Aorta (tissue), 5 donors: Measurements from ENCODE around the gene NAV1. TPM values are rescaled to one million over a fixed set of nuclear protein-coding genes. Genes with fewer than 3 reads are reported as not detected.

Experiments
- ATAC-seq: fragments of 200-7000 bp; cut with Tn5 transposase; one replicate; pipeline ENCODE4 v1.9.1; 2022; ENCODE audit warnings: moderate library complexity; ENCODE audit not compliant: low FRiP score
- DNase-seq, 2 donors: peaks; one replicate each; pipeline ENCODE4 v3.0.0-alpha.2; 2020
- H3K27ac ChIP-seq, 2 donors: one replicate each; pipeline ENCODE4 v1.5.1; 2013; ENCODE audit warnings: low read length in 2 of 2, mild to moderate bottlenecking in 2 of 2, moderate library complexity in 2 of 2, control low read depth in 1 of 2, inconsistent platforms in 1 of 2, low read depth in 1 of 2
- H3K27me3 ChIP-seq, 2 donors: one replicate each; pipeline ENCODE4 v1.6.1; 2013; ENCODE audit warnings: control low read depth in 1 of 2, low read length in 1 of 2, mild to moderate bottlenecking in 1 of 2, moderate library complexity in 1 of 2; ENCODE audit not compliant: insufficient read depth in 2 of 2, control insufficient read depth in 1 of 2
- H3K36me3 ChIP-seq, 2 donors: one replicate each; pipeline ENCODE4 v1.6.1; 2013; ENCODE audit warnings: control low read depth in 1 of 2, low read length in 1 of 2, mild to moderate bottlenecking in 1 of 2; ENCODE audit not compliant: insufficient read depth in 2 of 2, control insufficient read depth in 1 of 2
- H3K4me1 ChIP-seq, 2 donors: one replicate each; pipeline ENCODE4 v1.6.1; 2013; ENCODE audit warnings: low read length in 2 of 2, control low read depth in 1 of 2, mild to moderate bottlenecking in 1 of 2, moderate library complexity in 1 of 2; ENCODE audit not compliant: insufficient read depth in 2 of 2, control insufficient read depth in 1 of 2
- H3K4me3 ChIP-seq, 2 donors: one replicate each; pipeline ENCODE4 v1.5.1; 2013; ENCODE audit warnings: low read length in 2 of 2, control low read depth in 1 of 2, mild to moderate bottlenecking in 1 of 2
- H3K9me3 ChIP-seq: one replicate; pipeline ENCODE4 v1.6.1; 2013; ENCODE audit warnings: mild to moderate bottlenecking, low read length; ENCODE audit not compliant: control insufficient read depth
- WGBS, 2 donors: extraction: QIAGEN DNeasy Blood & Tissue Kit; methylation state at CpG; one replicate each; pipeline ENCODE4 v1.1.7; 2013; 5-methylcytosine and 5-hydroxymethylcytosine counted together
- intact Hi-C, 2 donors: fragments of 100-400 bp; cut with DNase I; formaldehyde crosslinking; loops; one replicate each; pipeline versions ENCODE4 v1.14.2 to v1.15.0; 2022
- polyA plus RNA-seq, 2 donors: library from polyadenylated mRNA; stranded (reverse); fragments of 200-250 nt; gene quantifications; one replicate each; pipeline ENCODE4 v1.2.3, GENCODE V29; 2013
- total RNA-seq, 2 donors: library from RNA; stranded (reverse); fragmentation: NEBNext Ultra II Directional; extraction: Animal tissue kit (Norgen Biotek cat#: 25700); gene quantifications; one replicate each; pipeline ENCODE4 v1.2.1, GENCODE V29; 2021
- donor health status: healthy with polysubstance abuse.
- donor health status: Bipolar disorder and iron deficiency.
- donor health status: DM: no; HTN: no; CAD: no.
- donor health status: DM: no; HTN: no; CAD: no.
- donor health status: DM: yes; HTN: yes; CAD: no.

Gene NAV1
- total and polyA plus RNA-seq, 4 donors, result 8.3 to 236 (median 100) TPM

DNA sequence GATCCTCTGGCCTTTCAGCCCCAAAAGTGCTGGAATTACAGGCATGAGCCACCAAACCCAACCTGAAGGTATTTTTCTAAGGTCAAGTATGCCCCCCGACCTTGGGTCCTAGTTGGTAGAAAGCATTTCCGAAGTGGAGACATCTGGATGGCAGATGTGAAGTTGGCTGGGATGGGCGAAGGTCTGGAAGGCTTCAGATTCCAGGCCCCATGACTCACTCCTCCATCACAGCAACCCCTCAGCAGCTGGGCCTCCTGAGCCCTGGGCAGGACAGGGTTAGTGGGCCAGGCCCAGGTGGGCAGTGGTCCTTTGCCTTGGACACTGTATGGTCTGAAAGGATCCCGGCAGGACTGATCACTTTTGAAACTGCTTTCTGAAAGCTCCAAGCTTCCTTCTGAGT, 23.3 kb downstream of the NAV1 start:
- DNase-seq (no peak), ATAC-seq (no peak)
- Histone ChIP-seq H3K4me3 (no peak overlapping the region), H3K27me3 (no peaks in the 10 kb centered on the region), H3K4me1 (no peaks in the 10 kb centered on the region), H3K36me3 (no peaks in the 10 kb centered on the region), H3K27ac (peak overlapping the region in 1 of 2 donors; percentile 75), H3K9me3 (no peaks in the 10 kb centered on the region)
- 19 to 27% methylated on average over 4 of the region's 4 CpGs for WGBS, 2 donors
- intact Hi-C loops, result loop anchor here in 1 of 2 donors (5.0 kb wide), 1 partner anchor 230 kb away; no protein-coding TSS in a partner anchor

DNA sequence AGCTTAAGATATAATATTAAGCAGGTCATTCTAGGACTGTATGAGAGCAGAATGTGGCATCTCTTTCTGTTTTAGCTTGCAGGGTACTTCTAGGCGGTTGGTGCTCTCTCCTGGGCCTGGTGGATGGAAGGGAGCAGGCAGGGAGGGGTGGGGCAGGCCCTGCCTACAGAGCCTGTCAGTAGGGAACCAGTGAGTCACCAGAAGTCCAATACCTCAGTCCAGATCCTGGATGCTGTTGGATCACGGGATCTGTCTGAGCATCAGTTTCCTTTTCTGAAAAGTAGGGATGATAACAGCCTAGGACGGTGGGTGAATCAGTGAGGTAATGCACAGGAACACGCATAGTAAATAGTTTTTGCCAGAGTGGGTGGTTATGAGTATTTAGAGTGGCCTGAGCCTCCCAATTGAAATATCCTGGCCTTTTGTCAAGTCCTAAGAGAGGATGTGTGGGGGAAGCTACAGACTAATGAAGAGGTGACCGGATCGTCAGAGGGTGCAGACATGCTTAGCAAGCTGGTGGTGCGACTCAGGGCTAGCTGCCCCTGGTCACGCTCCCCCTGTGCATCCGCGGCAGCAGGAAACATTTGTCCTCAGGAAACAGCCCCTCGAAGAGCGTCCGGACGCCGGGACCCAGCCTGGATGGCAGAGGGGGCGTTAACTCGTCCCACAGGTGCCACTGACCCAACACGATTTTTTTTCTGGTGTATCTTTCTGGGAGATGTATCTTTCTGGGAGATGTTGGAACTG, 23.9 kb downstream of the NAV1 start:
- Histone ChIP-seq H3K4me1 (no peaks in the 10 kb centered on the region), H3K9me3 (no peaks in the 10 kb centered on the region), H3K4me3 (no peak overlapping the region), H3K36me3 (no peaks in the 10 kb centered on the region), H3K27me3 (no peaks in the 10 kb centered on the region), H3K27ac (peak overlapping the region in 1 of 2 donors; percentile 75)
- intact Hi-C loops, result loop anchor here in 1 of 2 donors (5.0 kb wide), 1 partner anchor 229 kb away; no protein-coding TSS in a partner anchor
- peak in 1 of 2 donors; percentile 64 for DNase-seq
- ATAC-seq, result peak; percentile 45
- 70 to 78% methylated on average over 18 of the region's 18 CpGs for WGBS, 2 donors

DNA sequence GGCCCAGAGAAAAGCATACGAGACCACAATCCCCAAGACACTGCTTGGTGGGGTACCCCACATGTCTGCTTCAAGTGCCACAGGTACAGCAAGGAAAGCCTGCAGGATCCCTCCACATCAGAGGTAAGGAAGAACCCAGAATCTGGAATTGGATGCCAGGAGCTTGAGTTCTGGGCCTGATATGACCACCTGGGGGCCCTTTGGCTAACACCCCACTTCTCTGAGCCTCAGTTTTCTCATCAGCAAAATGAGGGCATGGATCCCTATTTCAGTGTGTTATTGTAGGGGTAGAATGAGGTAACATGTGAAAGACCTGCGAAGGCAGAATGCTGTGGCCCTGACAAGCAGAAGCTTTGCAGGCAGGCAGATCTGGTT, 24.5 kb downstream of the NAV1 start:
- 74 to 83% methylated on average over 2 of the region's 2 CpGs for WGBS, 2 donors
- intact Hi-C loops, result loop anchor here in 1 of 2 donors (5.0 kb wide), 1 partner anchor 229 kb away; no protein-coding TSS in a partner anchor
- no peak for DNase-seq
- Histone ChIP-seq H3K4me1 (no peaks in the 10 kb centered on the region), H3K36me3 (no peaks in the 10 kb centered on the region), H3K27me3 (no peaks in the 10 kb centered on the region), H3K4me3 (no peak overlapping the region), H3K27ac (peak overlapping the region in 1 of 2 donors; percentile 8), H3K9me3 (no peaks in the 10 kb centered on the region)
- ATAC-seq, result no peak

DNA sequence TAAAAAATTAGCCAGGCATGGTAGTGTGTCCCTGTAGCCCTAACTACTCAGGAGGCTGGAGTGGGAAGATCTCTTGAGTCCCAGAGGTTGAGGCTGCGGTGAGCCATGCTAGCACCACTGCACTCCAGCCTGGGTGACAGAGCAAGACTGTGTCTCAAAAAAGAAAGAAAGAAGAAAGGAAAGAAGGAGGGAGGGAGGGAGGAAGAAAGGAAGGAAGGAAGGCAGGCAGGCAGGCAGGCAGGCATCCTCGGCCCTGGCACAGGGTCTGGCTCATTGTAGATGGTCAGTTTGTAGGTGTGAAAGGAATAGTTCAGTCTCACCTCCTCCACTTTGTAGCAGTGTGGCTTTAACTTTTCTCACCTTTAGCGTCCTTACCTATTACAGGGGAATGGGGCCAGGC, 25.0 kb downstream of the NAV1 start:
- ATAC-seq (no peak), DNase-seq (no peak)
- Histone ChIP-seq H3K27ac (no peak overlapping the region), H3K36me3 (no peaks in the 10 kb centered on the region), H3K9me3 (no peaks in the 10 kb centered on the region), H3K27me3 (no peaks in the 10 kb centered on the region), H3K4me3 (no peak overlapping the region), H3K4me1 (no peaks in the 10 kb centered on the region)
- 95 to 96% methylated on average over 3 of the region's 3 CpGs for WGBS, 2 donors
- intact Hi-C loops, result loop anchor here (2.0 to 5.0 kb wide), 2 partner anchors 133 to 228 kb away; no protein-coding TSS in a partner anchor

DNA sequence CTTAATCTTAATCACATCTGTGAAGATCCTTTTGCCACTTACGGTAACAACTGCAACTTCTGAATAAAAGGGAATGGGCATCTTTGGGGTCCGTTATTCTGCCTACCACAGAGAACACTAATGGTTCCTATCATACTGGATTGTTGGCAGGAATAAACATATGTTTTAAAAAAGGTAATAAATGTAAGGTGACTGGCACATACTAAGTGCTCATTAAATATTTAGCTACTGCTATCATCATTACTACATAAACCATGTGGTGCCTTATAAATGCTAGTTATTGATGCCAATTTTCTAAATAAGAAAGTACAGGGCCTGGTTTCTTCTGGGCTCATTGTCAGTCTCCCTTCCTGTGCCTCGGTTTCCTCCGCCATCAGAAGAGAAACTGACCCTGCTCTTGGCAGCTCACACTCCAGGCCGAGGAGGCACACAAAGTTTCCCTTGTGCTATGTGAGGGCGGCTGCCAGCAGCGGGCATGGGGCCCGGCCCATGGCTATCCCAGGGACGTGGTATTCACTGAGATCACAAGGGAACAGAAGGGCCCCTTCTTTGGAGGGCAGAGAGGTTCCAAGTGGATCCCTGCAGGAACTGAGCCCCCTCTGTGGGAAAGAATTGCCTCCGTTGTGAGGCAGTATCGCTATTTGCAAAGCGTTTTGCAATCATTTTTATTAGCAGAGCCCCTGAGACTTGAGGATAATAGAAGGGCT, 26.2 kb downstream of the NAV1 start:
- H3K27me3 ChIP-seq, result no peaks in the 10 kb centered on the region
- H3K9me3 ChIP-seq, result no peaks in the 10 kb centered on the region
- H3K4me3 ChIP-seq, result no peak overlapping the region
- intact Hi-C loops, result loop anchor here in 1 of 2 donors (2.0 kb wide), 1 partner anchor 132 kb away; no protein-coding TSS in a partner anchor
- DNase-seq (peak; percentile 76 to 87), ATAC-seq (peak; percentile 62)
- no peaks in the 10 kb centered on the region for H3K36me3 ChIP-seq
- H3K4me1 ChIP-seq, result no peaks in the 10 kb centered on the region
- WGBS, 2 donors, result 19 to 28% methylated on average over 12 of the region's 12 CpGs
- H3K27ac ChIP-seq, result peak overlapping the region; percentile 6 to 31

DNA sequence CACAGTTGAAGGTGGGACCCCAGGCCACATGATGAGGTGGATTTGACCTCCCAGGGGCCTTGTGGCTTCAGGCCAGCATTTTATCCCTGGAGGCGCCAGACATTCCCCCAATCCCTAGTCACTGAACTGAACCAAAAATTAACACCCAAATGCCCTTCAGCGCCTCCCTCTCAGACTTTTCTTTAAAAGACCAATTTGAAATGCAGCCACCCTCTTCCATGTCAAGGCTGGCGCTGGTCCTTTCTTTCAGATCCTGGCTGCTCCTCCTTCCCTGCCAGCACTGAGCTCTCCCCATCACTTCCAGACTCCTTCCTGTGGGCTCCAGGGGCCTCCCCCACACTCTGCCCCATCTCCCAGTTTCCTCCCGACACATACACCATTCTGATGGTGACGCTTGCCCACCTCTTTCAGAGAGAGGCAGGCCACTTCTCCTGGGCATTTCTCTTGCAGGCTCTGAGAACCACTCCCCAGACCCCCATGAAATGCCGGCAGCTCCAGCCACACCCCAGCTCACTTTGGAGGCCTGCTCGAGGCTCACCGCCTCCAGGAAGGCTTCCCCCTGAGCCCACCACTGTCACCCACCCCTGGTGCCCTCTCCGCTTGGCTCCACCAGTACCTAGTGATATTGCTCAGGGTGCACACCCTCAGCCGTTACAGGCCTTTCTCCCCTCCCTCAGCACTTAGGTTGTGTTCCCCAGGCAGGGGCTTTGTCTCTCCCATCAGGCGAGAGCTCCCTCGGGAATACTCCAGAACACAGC, 27.0 kb downstream of the NAV1 start:
- WGBS, 2 donors, result 65 to 72% methylated on average over 12 of the region's 12 CpGs
- intact Hi-C loops, result loop anchor here in 1 of 2 donors (2.0 kb wide), 1 partner anchor 131 kb away; no protein-coding TSS in a partner anchor
- Histone ChIP-seq H3K4me1 (no peaks in the 10 kb centered on the region), H3K36me3 (no peaks in the 10 kb centered on the region), H3K27me3 (no peaks in the 10 kb centered on the region), H3K4me3 (no peak overlapping the region), H3K9me3 (no peaks in the 10 kb centered on the region), H3K27ac (peak overlapping the region; percentile 6 to 31)
- DNase-seq (no peak), ATAC-seq (no peak)

DNA sequence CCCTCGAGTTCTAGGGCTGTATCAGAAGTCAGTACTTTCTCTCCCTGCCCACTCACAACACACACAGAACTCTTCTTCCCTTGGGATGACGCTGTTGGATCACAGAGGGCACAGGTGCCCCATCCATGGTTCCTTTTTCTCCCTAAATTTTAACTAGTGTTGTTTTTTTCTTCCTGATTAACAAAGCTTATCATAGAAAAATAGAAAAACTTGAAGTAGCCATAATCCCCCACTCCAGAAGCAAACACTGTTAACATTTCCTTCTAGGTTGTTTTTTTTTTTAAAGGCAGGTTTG, 27.5 kb downstream of the NAV1 start:
- Histone ChIP-seq H3K27ac (no peak overlapping the region), H3K9me3 (no peaks in the 10 kb centered on the region), H3K4me1 (no peaks in the 10 kb centered on the region), H3K4me3 (no peak overlapping the region), H3K27me3 (no peaks in the 10 kb centered on the region), H3K36me3 (no peaks in the 10 kb centered on the region)
- intact Hi-C loops, result no loop called here
- no peak for ATAC-seq
- no peak for DNase-seq
- WGBS, 2 donors, result 64 to 76% methylated on average over 2 of the region's 2 CpGs

DNA sequence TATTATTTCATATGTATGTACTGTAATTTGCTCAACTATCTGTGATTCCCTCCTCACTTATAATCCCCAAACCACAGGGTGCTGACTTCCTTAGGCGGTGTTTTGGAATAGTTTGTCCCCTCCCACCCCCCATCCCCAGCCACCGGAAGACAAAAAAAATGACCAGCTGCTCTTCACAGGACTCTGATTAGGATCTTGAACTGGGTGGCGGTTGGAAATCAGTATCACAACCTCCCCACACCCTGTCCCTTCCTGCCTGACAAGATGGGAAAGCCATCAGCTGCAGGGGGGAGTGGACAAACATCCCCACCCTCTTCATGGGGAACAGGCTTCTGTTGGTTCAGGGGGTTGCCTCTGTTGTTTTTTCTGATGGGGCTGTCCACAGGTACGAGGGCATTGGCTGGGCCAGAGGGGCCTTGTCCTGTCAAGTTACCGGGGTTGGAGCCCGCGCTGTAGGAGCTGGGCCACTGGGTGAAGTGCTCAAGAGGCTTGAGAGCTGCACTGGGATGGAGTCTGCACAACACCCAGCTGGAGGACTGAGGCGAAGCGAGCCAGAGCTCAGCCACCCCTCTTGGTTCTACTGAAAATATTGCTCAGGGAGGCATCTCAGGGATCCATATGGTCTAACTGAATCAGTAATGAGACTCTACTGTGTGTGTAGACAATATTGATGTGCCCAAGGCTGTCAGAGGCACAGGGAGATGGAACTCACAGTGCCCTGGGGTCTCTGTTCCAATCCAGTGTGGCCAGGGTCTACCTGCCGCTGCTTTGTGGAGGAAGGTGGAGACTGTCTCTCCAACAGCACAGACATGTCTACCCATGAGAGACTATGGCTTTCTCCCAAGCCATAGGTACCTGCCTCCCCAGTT, 28.2 kb downstream of the NAV1 start:
- Histone ChIP-seq H3K27me3 (no peaks in the 10 kb centered on the region), H3K4me1 (no peaks in the 10 kb centered on the region), H3K27ac (no peak overlapping the region), H3K36me3 (no peaks in the 10 kb centered on the region), H3K9me3 (no peaks in the 10 kb centered on the region), H3K4me3 (no peak overlapping the region)
- 95 to 96% methylated on average over 10 of the region's 10 CpGs for WGBS, 2 donors
- intact Hi-C loops, result no loop called here
- no peak for ATAC-seq
- no peak for DNase-seq
